ENCODE data around the gene IARS2.

- TF ChIP-seq CTCF (IDR thresholded peaks at IDR 0.05) (no peak), HMGXB4 (CRISPR knock-in tag; IDR thresholded peaks at IDR 0.05) (no peak)
Measured at GRCh38 chr1:220159041-220159440, 65.1 kb downstream of the IARS2 start.

Measured in WTC11 (cell line).